ENCODE measurements around the gene FAM171A1. TPM values are rescaled to one million over a fixed set of nuclear protein-coding genes. Genes with fewer than 3 reads are reported as not detected.

The FAM171A1 gene
- polyA plus RNA-seq, 1 donor (not counting 4 experiments of a cell fraction or from before 2014, with no cell fraction given), result 8.8 TPM

DNA sequence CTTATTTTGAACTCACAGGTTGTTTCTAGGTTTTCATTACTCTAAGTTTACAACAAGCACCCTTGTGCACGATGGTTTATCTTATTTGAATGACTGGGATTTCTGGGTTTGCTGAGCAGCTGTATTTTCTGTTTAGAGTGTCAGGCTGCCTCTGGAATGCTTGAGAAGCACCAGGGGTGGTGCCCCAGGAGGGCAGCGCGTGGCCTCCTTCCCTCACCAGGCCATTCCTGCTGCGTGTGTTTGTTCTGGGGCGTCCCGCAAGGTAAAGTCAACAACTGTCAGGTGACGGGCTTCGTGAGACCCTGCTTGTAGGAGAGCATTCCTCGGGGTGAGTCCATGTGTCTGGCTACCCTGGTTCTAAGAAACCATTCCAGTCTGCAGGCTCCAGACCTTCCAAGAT, 54.9 kb downstream of the FAM171A1 start:
- dilution Hi-C loops (cut with MboI; ENCODE audit: extremely low pct_ligation_motif_present, low sequenced_read_pairs), result no loop called here
- Histone ChIP-seq H3K9ac (ENCODE audit: control insufficient read depth, extremely low read depth, insufficient read depth, low read length) (no peak overlapping the region), H3K4me3 (ENCODE audit: control insufficient read depth in 2 of 3, extremely low read depth in 1 of 3, insufficient read depth in 2 of 3, low read depth in 1 of 3, low read length in 3 of 3) (no peak overlapping the region), H4K20me1 (ENCODE audit: control insufficient read depth, extremely low read depth, insufficient read depth, low read length) (no peaks in the 10 kb centered on the region), H3K36me3 (ENCODE audit: control insufficient read depth in 2 of 2, extremely low read depth in 1 of 2, insufficient read depth in 2 of 2, low read length in 2 of 2) (no peaks in the 10 kb centered on the region), H3K27ac (ENCODE audit: control insufficient read depth, insufficient read depth, low read length) (no peak overlapping the region), H3K4me2 (ENCODE audit: control insufficient read depth, extremely low read depth, insufficient read depth, low read depth, low read length) (no peak overlapping the region), H3K9me3 (ENCODE audit: control insufficient read depth, low read depth, low read length) (no peaks in the 10 kb centered on the region), H2AFZ (ENCODE audit: control insufficient read depth, low read length) (no peak overlapping the region), H3K4me1 (ENCODE audit: control insufficient read depth, extremely low read depth, insufficient read depth, low read length) (no peaks in the 10 kb centered on the region), H3K79me2 (ENCODE audit: control insufficient read depth, insufficient read depth, low read length) (no peaks in the 10 kb centered on the region), H3K27me3 (ENCODE audit: control insufficient read depth, extremely low read depth, insufficient read depth, low read length) (no peaks in the 10 kb centered on the region), H3K9me1 (ENCODE audit: control insufficient read depth, extremely low read depth, insufficient read depth, low read length) (no peaks in the 10 kb centered on the region)
- DNase-seq (ENCODE audit: low read depth, low spot score) (no peak), FAIRE-seq (no peak)
- TF ChIP-seq, protein P1, sequence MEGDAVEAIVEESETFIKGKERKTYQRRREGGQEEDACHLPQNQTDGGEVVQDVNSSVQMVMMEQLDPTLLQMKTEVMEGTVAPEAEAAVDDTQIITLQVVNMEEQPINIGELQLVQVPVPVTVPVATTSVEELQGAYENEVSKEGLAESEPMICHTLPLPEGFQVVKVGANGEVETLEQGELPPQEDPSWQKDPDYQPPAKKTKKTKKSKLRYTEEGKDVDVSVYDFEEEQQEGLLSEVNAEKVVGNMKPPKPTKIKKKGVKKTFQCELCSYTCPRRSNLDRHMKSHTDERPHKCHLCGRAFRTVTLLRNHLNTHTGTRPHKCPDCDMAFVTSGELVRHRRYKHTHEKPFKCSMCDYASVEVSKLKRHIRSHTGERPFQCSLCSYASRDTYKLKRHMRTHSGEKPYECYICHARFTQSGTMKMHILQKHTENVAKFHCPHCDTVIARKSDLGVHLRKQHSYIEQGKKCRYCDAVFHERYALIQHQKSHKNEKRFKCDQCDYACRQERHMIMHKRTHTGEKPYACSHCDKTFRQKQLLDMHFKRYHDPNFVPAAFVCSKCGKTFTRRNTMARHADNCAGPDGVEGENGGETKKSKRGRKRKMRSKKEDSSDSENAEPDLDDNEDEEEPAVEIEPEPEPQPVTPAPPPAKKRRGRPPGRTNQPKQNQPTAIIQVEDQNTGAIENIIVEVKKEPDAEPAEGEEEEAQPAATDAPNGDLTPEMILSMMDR (optimal IDR thresholded peaks at IDR 0.05 in 1 of 3, IDR thresholded peaks at IDR 0.05 in 1 of 3, conservative IDR thresholded peaks at IDR 0.05 in 1 of 3; ENCODE audit: extremely low read depth in 1 of 3, insufficient read depth in 2 of 3, low read length in 3 of 3), result no peak
- no peak for TF ChIP-seq EZH2 (IDR thresholded peaks at IDR 0.05; ENCODE audit: low read length)

DNA sequence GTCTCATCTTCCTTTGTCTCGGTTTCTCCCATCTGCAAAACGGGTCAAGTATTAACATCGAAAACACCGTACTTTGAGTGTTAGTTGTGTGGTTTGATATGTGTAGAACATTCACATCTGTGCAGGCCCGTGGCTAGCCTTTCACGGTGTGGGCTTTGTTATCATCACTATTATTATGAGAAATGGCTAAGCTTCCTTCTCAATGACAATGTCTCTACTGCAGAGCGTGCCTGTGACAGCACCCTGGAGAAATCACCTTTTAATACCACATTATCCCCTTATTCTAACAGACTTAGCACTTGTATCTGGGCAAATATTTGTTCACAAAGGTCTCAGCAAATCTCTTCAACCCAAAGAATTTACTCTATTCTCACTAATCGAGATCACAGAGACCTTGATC, 55.8 kb downstream of the FAM171A1 start:
- DNase-seq (ENCODE audit: low read depth, low spot score), result no peak
- Histone ChIP-seq H3K27ac (ENCODE audit: control insufficient read depth, insufficient read depth, low read length) (no peak overlapping the region), H3K27me3 (ENCODE audit: control insufficient read depth, extremely low read depth, insufficient read depth, low read length) (no peaks in the 10 kb centered on the region), H3K36me3 (ENCODE audit: control insufficient read depth in 2 of 2, extremely low read depth in 1 of 2, insufficient read depth in 2 of 2, low read length in 2 of 2) (no peaks in the 10 kb centered on the region), H3K9me1 (ENCODE audit: control insufficient read depth, extremely low read depth, insufficient read depth, low read length) (no peaks in the 10 kb centered on the region), H3K4me3 (ENCODE audit: control insufficient read depth in 2 of 3, extremely low read depth in 1 of 3, insufficient read depth in 2 of 3, low read depth in 1 of 3, low read length in 3 of 3) (no peak overlapping the region), H3K9me3 (ENCODE audit: control insufficient read depth, low read depth, low read length) (no peaks in the 10 kb centered on the region), H3K79me2 (ENCODE audit: control insufficient read depth, insufficient read depth, low read length) (no peaks in the 10 kb centered on the region), H4K20me1 (ENCODE audit: control insufficient read depth, extremely low read depth, insufficient read depth, low read length) (no peaks in the 10 kb centered on the region), H3K4me2 (ENCODE audit: control insufficient read depth, extremely low read depth, insufficient read depth, low read depth, low read length) (no peak overlapping the region), H3K4me1 (ENCODE audit: control insufficient read depth, extremely low read depth, insufficient read depth, low read length) (no peaks in the 10 kb centered on the region), H3K9ac (ENCODE audit: control insufficient read depth, extremely low read depth, insufficient read depth, low read length) (no peak overlapping the region), H2AFZ (ENCODE audit: control insufficient read depth, low read length) (no peak overlapping the region)
- TF ChIP-seq, protein P1 (optimal IDR thresholded peaks at IDR 0.05 in 1 of 3, IDR thresholded peaks at IDR 0.05 in 1 of 3, conservative IDR thresholded peaks at IDR 0.05 in 1 of 3; ENCODE audit: extremely low read depth in 1 of 3, insufficient read depth in 2 of 3, low read length in 3 of 3), result no peak
- TF ChIP-seq EZH2 (IDR thresholded peaks at IDR 0.05; ENCODE audit: low read length), result no peak
- no peak for FAIRE-seq
- dilution Hi-C loops (cut with MboI; ENCODE audit: extremely low pct_ligation_motif_present, low sequenced_read_pairs), result no loop called here
